NCI-H2196 treated with DMSO at 0.1 percent for 48 hours (cell line): ENCODE results near the gene LMNA.
"Not testable (repeated sequence)": the region's sequence is repeated elsewhere in the genome, so short reads cannot be mapped to it uniquely, and the experiment has no call there.

ENCODE experiments used
- DNase-seq: peaks from one replicate; lab custom pipeline; 2025; ENCODE audit not compliant: unreplicated experiment; lab: John Stamatoyannopoulos, UW

The LMNA gene

GRCh38 chr1:156119503-156120209, 5.1 kb downstream of the LMNA start:
- no peak for DNase-seq

- DNase-seq: no peak
Measured at GRCh38 chr1:156120318-156120717, 5.8 kb downstream of the LMNA start.

- DNase-seq: not testable (repeated sequence)
Measured at GRCh38 chr1:156121005-156121404, 6.5 kb downstream of the LMNA start.

GRCh38 chr1:156121457-156121856, 6.9 kb downstream of the LMNA start:
- no peak for DNase-seq

- DNase-seq: no peak
Measured at GRCh38 chr1:156122086-156122485, 7.6 kb downstream of the LMNA start.

- DNase-seq: peak; percentile 36
Measured at GRCh38 chr1:156122519-156123355, 8.2 kb downstream of the LMNA start.

- peak; percentile 97 for DNase-seq
Measured at GRCh38 chr1:156123356-156124196, 9.1 kb downstream of the LMNA start.

GRCh38 chr1:156124557-156125483, 10.3 kb downstream of the LMNA start:
- DNase-seq: no peak

GRCh38 chr1:156125544-156125943, 11.0 kb downstream of the LMNA start:
- not testable (repeated sequence) for DNase-seq

GRCh38 chr1:156126043-156126629, 11.6 kb downstream of the LMNA start:
- DNase-seq: peak; percentile 51

GRCh38 chr1:156126630-156127534, 12.4 kb downstream of the LMNA start:
- no peak for DNase-seq

GRCh38 chr1:156128308-156128653, 13.8 kb downstream of the LMNA start:
- DNase-seq: no peak

- no peak for DNase-seq
Measured at GRCh38 chr1:156128654-156129597, 14.4 kb downstream of the LMNA start.

GRCh38 chr1:156129687-156130577, 15.4 kb downstream of the LMNA start:
- DNase-seq: peak; percentile 70

GRCh38 chr1:156130578-156130942, 16.0 kb downstream of the LMNA start:
- DNase-seq: no peak

- DNase-seq: no peak
Measured at GRCh38 chr1:156134716-156135435, 20.4 kb downstream of the LMNA start.
